ENCODE results near the gene KCNAB2.
"Not testable (repeated sequence)": the region's sequence is repeated elsewhere in the genome, so short reads cannot be mapped to it uniquely, and the experiment has no call there.

KCNAB2 gene

GRCh38 chr1:6010554-6010953 is 35.1 kb upstream of the KCNAB2 start:
- no peak for DNase-seq (ENCODE audit: low spot score)

- DNase-seq (ENCODE audit: low spot score), result no peak
Measured at GRCh38 chr1:6011161-6011945, 34.3 kb upstream of the KCNAB2 start.

- no peak for DNase-seq (ENCODE audit: low spot score)
Measured at GRCh38 chr1:6011946-6012258, 33.8 kb upstream of the KCNAB2 start.

GRCh38 chr1:6012529-6013318 is 33.0 kb upstream of the KCNAB2 start:
- no peak for DNase-seq (ENCODE audit: low spot score)

- DNase-seq (ENCODE audit: low spot score), result no peak
Measured at GRCh38 chr1:6013491-6013890, 32.2 kb upstream of the KCNAB2 start.

GRCh38 chr1:6014130-6014999 is 31.3 kb upstream of the KCNAB2 start:
- DNase-seq (ENCODE audit: low spot score), result no peak

GRCh38 chr1:6016191-6016865 is 29.4 kb upstream of the KCNAB2 start:
- DNase-seq (ENCODE audit: low spot score), result no peak

GRCh38 chr1:6017654-6018053 is 28.0 kb upstream of the KCNAB2 start:
- not testable (repeated sequence) for DNase-seq (ENCODE audit: low spot score)

- no peak for DNase-seq (ENCODE audit: low spot score)
Measured at GRCh38 chr1:6019166-6019845, 26.4 kb upstream of the KCNAB2 start.

- DNase-seq (ENCODE audit: low spot score), result no peak
Measured at GRCh38 chr1:6022193-6022592, 23.5 kb upstream of the KCNAB2 start.

GRCh38 chr1:6023346-6023745 is 22.3 kb upstream of the KCNAB2 start:
- no peak for DNase-seq (ENCODE audit: low spot score)

- no peak for DNase-seq (ENCODE audit: low spot score)
Measured at GRCh38 chr1:6024376-6024775, 21.3 kb upstream of the KCNAB2 start.

GRCh38 chr1:6025269-6026094 is 20.2 kb upstream of the KCNAB2 start:
- no peak for DNase-seq (ENCODE audit: low spot score)

GRCh38 chr1:6026095-6026809 is 19.4 kb upstream of the KCNAB2 start:
- no peak for DNase-seq (ENCODE audit: low spot score)

- no peak for DNase-seq (ENCODE audit: low spot score)
Measured at GRCh38 chr1:6027591-6027990, 18.1 kb upstream of the KCNAB2 start.

- DNase-seq (ENCODE audit: low spot score), result no peak
Measured at GRCh38 chr1:6028042-6028850, 17.4 kb upstream of the KCNAB2 start.

GRCh38 chr1:6029351-6029750 is 16.3 kb upstream of the KCNAB2 start:
- no peak for DNase-seq (ENCODE audit: low spot score)

GRCh38 chr1:6030132-6030531 is 15.6 kb upstream of the KCNAB2 start:
- no peak for DNase-seq (ENCODE audit: low spot score)

Data from D341Med (cell line).